CD4-positive, alpha-beta T cell treated with Interleukin-10 for 1 hour (primary cell): ENCODE data around the gene E2F6.

Experiments
- DNase-seq: peaks from one replicate; pipeline ENCODE4 v3.0.0-alpha.2; 2020

Gene E2F6

DNA sequence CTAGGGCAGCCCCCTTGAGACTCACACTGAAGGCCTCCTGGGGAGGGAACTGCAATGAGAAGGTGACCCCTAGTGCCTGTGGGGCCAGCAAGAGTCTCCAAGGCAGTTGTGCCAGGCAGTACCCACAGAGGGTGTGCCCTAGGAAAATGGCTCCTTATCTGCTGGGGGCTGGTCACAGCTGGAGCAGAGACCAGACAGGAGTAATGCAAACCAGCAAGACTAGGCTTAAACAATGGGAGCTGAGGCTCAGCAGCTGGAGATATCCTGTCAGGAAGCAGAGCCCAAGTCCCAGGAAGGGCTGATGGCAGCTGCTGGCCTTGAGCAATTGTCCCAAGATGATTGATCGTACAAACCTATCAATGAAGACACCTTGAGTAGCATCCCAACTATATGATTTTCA is 26.8 kb upstream of the E2F6 start:
- no peak for DNase-seq

DNA sequence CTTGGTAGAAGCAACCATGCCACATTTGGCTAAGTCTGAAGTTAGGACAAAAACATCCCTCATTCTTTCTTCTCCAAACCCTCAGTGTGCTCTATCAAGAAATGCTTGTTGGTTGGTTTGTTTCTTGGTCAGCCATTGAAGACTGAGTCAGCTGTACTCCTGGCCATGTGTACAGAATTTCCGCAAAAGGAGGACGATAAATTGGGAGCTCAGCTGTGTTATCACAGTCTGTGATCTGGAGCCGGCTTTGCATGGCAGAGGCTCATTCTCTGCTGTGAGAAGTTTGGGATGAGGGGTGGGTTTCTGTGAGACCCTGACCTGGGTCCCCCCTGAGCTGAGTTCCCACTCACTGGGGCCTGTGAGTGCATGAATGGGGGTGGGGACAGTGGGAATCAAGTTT is 26.3 kb upstream of the E2F6 start:
- no peak for DNase-seq

DNA sequence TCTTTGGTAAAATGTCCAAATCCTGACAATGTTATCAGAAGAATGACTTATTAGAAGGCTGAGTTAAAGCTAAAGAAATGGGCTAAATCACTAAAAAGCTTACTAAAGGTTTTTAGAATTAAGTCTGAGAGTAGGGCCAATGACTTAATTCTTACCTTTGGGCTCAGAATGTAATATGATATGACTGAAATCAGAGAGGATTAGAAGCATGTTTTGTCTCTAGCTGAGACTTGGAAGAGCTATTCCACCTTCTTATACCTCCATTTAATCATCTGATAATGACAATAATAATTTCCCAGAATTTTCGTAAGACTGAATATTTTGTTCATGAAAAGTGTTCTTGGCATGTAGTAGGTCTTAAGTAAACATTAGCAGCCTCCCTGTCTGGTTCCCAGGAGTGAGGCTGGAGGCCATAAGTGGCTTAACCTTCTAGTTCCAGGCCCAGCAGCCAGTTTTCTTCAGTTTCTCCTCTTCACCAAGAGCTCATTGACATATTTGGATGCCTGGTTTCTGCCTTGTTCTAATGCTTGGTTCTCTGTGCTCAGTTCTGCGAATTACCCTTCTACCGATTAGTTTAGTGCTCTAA is 25.5 kb upstream of the E2F6 start:
- DNase-seq = no peak

GRCh38 chr2:11490194-11490593 is 24.2 kb upstream of the E2F6 start:
- DNase-seq = no peak

DNA sequence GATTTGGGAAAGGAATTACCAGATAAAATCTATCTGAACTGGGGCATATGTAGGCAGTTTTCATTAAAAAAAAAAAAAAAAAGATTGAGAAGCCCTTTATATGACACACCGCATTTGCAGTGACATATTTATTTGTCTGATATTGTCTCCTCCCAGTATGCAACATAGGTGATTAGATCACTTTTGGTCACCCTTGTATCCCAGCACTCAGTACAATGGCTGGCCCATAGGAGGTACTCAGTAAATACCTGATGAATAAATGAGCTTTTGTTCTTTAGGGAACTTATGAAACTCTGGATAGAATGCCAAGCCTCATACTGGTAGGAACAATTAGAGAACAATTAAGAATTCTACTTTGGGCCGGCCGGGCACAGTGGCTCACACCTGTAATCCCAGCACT is 22.8 kb upstream of the E2F6 start:
- no peak for DNase-seq

GRCh38 chr2:11483806-11484617 is 18.1 kb upstream of the E2F6 start:
- DNase-seq = no peak

DNA sequence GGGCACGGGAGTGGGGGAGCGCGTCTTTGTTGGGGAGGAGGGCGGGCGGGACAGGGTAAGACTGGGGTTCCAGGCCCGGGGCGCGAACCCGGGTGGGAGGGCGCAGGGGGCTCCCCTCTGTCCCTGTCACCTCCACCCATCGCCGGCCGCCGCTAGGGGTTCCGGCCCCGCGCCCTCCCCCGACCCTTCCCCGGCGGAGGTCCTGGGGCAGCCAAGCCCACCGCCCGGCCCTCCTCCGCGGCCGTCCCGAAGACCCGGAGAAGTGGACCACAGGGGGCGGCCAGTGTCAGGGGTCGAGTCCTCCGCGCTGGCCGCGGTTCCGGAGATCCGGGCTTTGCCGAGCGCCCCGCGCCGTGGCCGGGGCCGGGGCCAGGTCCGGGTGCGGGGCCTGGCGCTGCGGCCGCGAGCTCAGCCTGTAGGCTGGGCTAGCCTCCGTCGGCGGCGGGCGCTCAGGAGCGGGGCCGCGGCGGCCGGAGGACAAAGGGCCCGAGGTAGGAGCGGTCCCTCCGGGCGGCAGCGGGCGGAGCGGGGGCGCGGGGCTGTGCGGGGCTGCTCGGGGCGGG is 16.6 kb upstream of the E2F6 start:
- no peak for DNase-seq

GRCh38 chr2:11481789-11482472 is 16.0 kb upstream of the E2F6 start:
- DNase-seq = no peak

DNA sequence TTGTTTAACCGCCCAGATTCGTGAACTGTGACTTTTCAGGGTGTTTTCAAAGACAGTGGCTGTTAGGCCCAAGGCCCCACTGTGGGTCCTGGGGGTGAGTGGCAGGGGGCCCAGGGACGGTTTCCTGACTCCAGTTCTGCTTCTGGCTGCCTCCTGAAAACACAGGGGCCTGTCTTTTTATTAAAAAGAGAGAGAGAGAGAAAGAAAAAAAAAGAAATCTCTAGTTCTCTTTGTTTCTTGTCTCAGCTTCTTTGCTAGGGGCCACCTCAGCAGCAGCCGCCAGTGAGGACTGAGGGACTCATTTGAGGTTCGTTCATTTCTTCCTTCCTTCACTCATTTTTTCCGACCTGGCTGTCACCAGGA is 15.4 kb upstream of the E2F6 start:
- no peak for DNase-seq

GRCh38 chr2:11480859-11481258 is 14.9 kb upstream of the E2F6 start:
- no peak for DNase-seq

DNA sequence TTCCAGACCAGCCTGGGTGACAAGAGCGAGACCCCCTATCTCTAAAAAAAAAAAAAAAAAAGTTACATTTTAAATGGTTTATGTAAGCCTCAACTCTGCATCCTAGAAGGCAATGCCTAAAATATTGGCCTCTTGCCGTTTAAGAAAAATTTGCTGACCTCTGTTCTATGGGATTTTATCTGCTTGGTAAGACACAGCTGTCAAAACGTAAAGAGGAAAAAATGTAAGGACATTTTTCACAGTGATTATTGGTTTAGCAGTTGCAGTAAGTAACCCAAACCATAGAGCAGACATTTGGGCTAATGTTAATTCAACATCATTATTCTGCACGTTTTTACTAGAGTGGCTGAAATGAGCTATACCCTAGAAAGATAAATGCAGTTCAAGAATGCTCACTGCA is 14.4 kb upstream of the E2F6 start:
- DNase-seq = no peak

- DNase-seq = no peak
Measured at GRCh38 chr2:11478899-11479605, 13.1 kb upstream of the E2F6 start.

DNA sequence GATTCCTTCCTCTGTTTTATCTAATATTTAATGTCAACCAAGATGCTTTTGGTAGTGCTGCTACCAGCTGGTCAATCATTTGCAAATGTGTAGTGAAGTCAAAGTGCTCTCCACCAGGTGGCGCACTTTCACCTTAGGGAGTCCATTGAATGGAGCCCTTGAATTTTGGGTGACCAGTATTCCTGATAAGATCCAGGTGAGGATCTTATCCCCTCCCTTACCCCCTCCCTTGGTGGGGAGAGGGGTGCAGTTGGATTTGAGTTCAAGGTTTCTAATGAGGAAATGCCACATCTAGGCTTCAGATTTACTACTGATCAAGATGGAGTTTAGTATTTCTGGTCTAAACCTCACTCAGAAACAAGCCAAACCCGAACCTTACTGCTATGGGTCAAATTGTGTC is 12.0 kb upstream of the E2F6 start:
- peak; percentile 74 for DNase-seq

- no peak for DNase-seq
Measured at GRCh38 chr2:11473659-11474433, 7.9 kb upstream of the E2F6 start.

DNA sequence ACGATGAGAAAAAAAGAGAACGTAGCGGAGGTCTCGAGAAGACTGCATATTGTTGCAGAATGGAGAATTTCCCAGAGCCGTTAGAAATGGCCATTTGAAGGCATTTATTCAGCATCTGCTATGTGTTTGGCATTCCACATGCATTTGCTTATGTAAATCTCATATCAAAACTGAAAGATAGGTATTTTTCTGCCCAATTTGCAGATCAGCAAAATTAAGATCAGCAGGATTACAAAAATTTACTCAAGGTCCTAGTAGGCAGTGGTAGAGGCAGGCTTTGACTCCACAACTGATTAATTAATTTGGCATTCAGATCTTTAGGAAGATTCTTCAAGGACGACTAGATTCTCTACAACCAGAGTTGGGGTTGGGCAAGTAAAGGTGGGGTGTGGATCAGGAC is 1.8 kb upstream of the E2F6 start:
- no peak for DNase-seq

- DNase-seq = no peak
Measured at GRCh38 chr2:11467129-11467649, 1.2 kb upstream of the E2F6 start.

DNA sequence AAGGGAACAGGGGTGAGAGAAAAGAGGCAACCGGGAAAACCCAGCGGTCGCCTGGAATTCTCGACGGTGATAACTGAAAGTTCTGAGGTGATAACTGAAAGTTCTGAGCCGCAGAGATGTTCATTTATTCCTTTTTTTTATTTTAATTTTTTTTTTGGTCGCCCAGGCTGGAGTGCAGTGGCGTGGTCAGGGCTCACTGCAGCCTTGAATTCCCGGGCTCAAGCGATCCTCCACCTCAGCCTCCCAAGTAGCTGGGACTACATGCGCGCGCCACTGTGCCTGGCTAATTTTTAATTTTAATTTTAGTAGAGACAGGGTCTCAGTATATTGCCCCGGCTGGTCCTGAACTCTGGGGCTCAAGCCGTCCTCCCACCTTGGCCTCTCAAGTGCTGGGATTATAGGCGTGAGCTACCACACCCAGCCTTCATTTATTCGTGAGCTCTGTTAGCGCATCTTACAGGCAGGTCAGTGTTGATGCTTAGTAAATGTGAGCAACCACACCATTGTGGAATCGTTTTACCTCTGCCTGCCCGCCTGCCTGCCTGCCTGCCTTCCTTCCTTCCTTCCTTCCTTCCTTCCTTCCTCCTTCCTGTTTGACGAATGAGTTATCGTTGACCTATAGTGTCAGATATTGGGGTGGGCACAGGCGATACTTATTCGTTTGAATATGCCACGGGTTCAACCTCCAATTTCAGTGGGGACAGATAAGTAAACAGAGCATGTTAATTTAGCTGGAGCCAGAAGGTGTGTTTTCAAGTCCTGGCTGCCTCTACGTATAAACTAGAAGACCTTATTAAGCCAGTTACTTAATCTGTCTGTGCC is 557 bp upstream of the E2F6 start:
- DNase-seq = peak; percentile 3

- no peak for DNase-seq
Measured at GRCh38 chr2:11465110-11465484, 864 bp downstream of the E2F6 start.

- DNase-seq = no peak
Measured at GRCh38 chr2:11459816-11460215, 6.1 kb downstream of the E2F6 start.

GRCh38 chr2:11458753-11459152 is 7.2 kb downstream of the E2F6 start:
- no peak for DNase-seq

GRCh38 chr2:11457935-11458334 is 8.0 kb downstream of the E2F6 start:
- no peak for DNase-seq
